Mesendoderm (in vitro differentiated cells): ENCODE measurements around the gene FAM111A.

Source experiments
- DNase-seq: peaks from one replicate; pipeline ENCODE4 v3.0.0; 2013
- H2AK5ac ChIP-seq: 2 replicates; pipeline ENCODE4 v1.6.1; 2013; ENCODE audit warnings: low read length, inconsistent platforms
- H2BK120ac ChIP-seq: 2 replicates; pipeline ENCODE4 v1.6.1; 2013; ENCODE audit warnings: low read depth, mild to moderate bottlenecking, low read length, moderate library complexity, mixed read lengths
- H2BK15ac ChIP-seq: replicated peaks from 2 replicates; pipeline ENCODE4 v1.6.1; 2013; ENCODE audit warnings: low read depth, mild to moderate bottlenecking, moderate library complexity
- H2BK5ac ChIP-seq: 2 replicates; pipeline ENCODE4 v1.6.1; 2013; ENCODE audit warnings: low read length, inconsistent platforms
- H3K18ac ChIP-seq: 2 replicates; pipeline ENCODE4 v1.6.1; 2013; ENCODE audit warnings: mild to moderate bottlenecking, low read length, mixed read lengths
- H3K23ac ChIP-seq: one replicate; pipeline ENCODE4 v1.6.1; 2013; ENCODE audit warnings: low read length
- H3K27ac ChIP-seq: 2 replicates; pipeline ENCODE4 v1.5.1; 2013; ENCODE audit warnings: low read depth, mild to moderate bottlenecking, inconsistent platforms, low read length, moderate library complexity
- H3K27me3 ChIP-seq: 2 replicates; pipeline ENCODE4 v1.6.1; 2013; ENCODE audit warnings: low read length, control low read depth, mild to moderate bottlenecking, inconsistent platforms; ENCODE audit not compliant: insufficient read depth, poor library complexity
- H3K36me3 ChIP-seq: 2 replicates; pipeline ENCODE4 v1.6.1; 2013; ENCODE audit warnings: low read length, inconsistent platforms; ENCODE audit not compliant: control insufficient read depth, insufficient read depth
- H3K4ac ChIP-seq: one replicate; pipeline ENCODE4 v1.6.1; 2013; ENCODE audit warnings: low read depth, mild to moderate bottlenecking, low read length, moderate library complexity
- H3K4me1 ChIP-seq: 2 replicates; pipeline ENCODE4 v1.6.1; 2013; ENCODE audit warnings: low read depth, low read length, inconsistent platforms; ENCODE audit not compliant: control insufficient read depth
- H3K4me2 ChIP-seq: 2 replicates; pipeline ENCODE4 v1.6.1; 2013; ENCODE audit warnings: low read length
- H3K4me3 ChIP-seq: 2 replicates; pipeline ENCODE4 v1.5.1; 2013; ENCODE audit warnings: mild to moderate bottlenecking, low read length
- H3K56ac ChIP-seq: one replicate; pipeline ENCODE4 v1.6.1; 2013; ENCODE audit warnings: low read length
- H3K79me1 ChIP-seq: 2 replicates; pipeline ENCODE4 v1.6.1; 2013; ENCODE audit warnings: low read length, inconsistent platforms
- H3K79me2 ChIP-seq: 2 replicates; pipeline ENCODE4 v1.6.1; 2013; ENCODE audit warnings: mild to moderate bottlenecking, low read length; ENCODE audit not compliant: control insufficient read depth, insufficient read depth
- H3K9ac ChIP-seq: 2 replicates; pipeline ENCODE4 v1.6.1; 2013; ENCODE audit warnings: low read length, inconsistent platforms
- H4K5ac ChIP-seq: one replicate; pipeline ENCODE4 v1.6.1; 2013; ENCODE audit warnings: low read length
- H4K8ac ChIP-seq: one replicate; pipeline ENCODE4 v1.6.1; 2013; ENCODE audit warnings: low read depth, mild to moderate bottlenecking, control low read depth, low read length, moderate library complexity
- WGBS: extraction: QIAGEN DNeasy Blood & Tissue Kit; methylation state at CpG from one replicate; pipeline ENCODE4 v1.1.7; 2013; ENCODE audit warnings: low lambda C conversion rate, missing lambda C conversion rate; ENCODE audit not compliant: insufficient coverage; ENCODE audit errors: extremely low coverage; 5-methylcytosine and 5-hydroxymethylcytosine counted together

Gene FAM111A

DNA sequence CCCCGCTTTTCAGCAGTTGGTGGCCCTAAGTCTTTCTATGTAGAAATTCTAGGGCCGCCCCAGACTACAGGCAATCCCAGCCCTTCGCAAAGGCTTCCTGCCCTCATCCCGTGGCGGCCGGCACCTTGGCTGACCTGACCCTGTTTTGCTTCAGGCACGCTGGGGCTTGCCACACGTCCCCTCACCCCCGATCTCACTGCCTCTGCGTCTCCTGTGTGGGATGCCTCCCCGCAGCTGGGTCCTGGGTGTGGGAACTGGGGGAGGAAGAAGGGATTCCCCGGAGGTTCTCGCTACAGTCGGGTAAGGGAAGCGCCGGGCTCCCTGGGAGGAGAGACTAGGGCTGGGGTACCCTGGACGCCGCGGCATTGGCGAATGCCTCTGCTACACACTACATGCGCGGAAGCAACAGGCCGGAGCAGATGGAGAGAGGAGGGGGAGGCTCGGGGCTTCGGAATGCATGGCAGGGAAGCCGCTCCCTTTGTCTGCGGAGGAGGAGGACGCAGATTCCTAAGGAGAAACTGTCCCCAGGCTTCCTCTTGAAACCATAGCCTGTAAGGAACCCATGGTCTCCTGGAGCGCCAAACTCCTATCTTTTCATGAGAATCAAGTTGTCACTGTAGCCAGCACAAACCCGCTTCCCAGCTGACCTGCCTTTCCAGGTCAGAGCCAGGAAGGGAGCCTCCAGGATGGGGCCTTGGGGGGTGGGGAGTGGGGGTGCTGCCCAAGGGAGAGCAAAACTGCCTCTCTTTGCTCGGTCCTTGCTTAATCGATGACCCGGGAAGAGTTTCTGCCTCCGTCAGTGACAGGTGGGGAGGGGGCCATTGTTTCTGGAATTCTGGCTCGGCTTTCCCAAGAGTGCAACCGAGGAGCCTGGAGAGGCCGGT lies 30.7 kb downstream of the FAM111A start:
- peak overlapping the region; percentile 85 for H3K9ac ChIP-seq
- no peaks in the 10 kb centered on the region for H3K79me2 ChIP-seq
- peak overlapping the region; percentile 66 for H3K23ac ChIP-seq
- peak overlapping the region; percentile 64 for H3K27ac ChIP-seq
- no peak overlapping the region for H3K4ac ChIP-seq
- no peaks in the 10 kb centered on the region for H3K79me1 ChIP-seq
- WGBS = no CpG with 5 or more reads among the region's 37 CpGs
- H4K8ac ChIP-seq = no peak overlapping the region
- H4K5ac ChIP-seq = no peak overlapping the region
- H3K27me3 ChIP-seq = no peaks in the 10 kb centered on the region
- peaks cover 5% of the 10 kb centered on the region for H3K4me1 ChIP-seq
- H3K4me2 ChIP-seq = peak overlapping the region; percentile 100
- H2BK5ac ChIP-seq = no peak overlapping the region
- no peaks in the 10 kb centered on the region for H3K36me3 ChIP-seq
- H3K56ac ChIP-seq = peak overlapping the region; percentile 92
- no peak overlapping the region for H2BK120ac ChIP-seq
- H3K4me3 ChIP-seq = peak overlapping the region; percentile 66
- no peak overlapping the region for H2AK5ac ChIP-seq
- H3K18ac ChIP-seq = peak overlapping the region; percentile 55
- peak; percentile 82 for DNase-seq
- no peak overlapping the region for H2BK15ac ChIP-seq

DNA sequence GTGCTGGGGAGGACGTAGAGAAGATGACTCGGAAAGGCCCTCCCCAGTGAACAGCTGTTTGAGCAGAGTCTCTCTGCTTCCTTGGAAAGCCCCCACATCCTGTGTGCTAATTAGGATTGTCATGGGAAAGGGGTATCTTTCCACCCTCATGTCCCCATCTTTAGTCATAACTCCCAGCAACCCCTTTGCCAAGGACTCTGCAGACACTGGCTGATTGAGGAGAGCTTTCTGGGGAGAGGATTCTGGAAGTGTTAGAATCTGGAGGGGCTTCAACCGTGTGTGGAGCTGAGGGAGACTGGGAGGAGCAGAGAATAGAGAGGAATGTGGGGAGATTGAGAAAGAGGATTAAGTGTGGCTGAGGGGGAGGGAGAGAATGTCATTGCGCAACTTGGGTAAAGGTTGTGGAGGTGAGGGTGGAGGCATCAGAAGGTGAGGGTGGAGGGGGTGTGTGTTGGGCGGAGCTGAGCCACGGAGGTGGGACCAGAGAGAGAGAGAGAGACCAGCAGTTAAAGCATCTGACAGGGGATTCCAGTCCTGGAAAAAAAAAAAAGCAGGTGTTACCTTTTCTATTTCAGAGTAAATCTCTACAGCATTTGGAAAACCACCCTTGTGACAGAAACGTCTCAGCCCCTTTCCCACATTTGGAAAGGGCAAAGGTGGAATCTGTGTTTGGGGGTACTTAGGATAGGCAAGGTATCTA lies 31.5 kb downstream of the FAM111A start:
- Histone ChIP-seq H3K27ac (peak overlapping the region; percentile 64), H3K4ac (no peak overlapping the region), H2BK120ac (no peak overlapping the region), H2BK15ac (no peak overlapping the region), H4K8ac (no peak overlapping the region), H3K4me3 (no peak overlapping the region), H3K36me3 (no peaks in the 10 kb centered on the region), H2BK5ac (no peak overlapping the region), H3K4me2 (peak overlapping the region; percentile 100), H4K5ac (no peak overlapping the region), H3K27me3 (no peaks in the 10 kb centered on the region), H3K79me2 (no peaks in the 10 kb centered on the region), H3K9ac (peak overlapping the region; percentile 85), H3K18ac (peak overlapping the region; percentile 55), H2AK5ac (no peak overlapping the region), H3K23ac (no peak overlapping the region), H3K79me1 (no peaks in the 10 kb centered on the region), H3K56ac (peak overlapping the region; percentile 92), H3K4me1 (peaks cover 5% of the 10 kb centered on the region)
- peak; percentile 92 for DNase-seq
- WGBS = no CpG with 5 or more reads among the region's 7 CpGs

DNA sequence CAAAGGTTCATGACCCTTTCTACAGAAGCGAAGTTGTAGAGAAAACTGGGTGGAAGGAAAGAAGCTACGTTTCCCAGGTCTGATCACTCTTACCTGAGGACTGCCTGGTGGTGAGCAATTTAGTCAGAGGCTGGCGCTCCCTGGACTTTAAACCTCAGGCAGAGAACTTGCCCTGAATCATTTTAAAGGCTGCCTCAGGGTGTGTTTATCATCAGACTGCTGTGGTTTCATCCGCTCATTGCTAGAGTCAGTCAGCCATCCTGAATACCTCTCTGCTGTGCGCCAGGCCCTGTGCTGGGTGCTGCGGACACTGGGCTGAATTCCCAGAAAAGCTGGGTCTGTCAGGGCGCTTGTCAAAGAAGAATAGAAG lies 32.0 kb downstream of the FAM111A start:
- H2BK120ac ChIP-seq = no peak overlapping the region
- no peak overlapping the region for H3K4me3 ChIP-seq
- no peak overlapping the region for H3K18ac ChIP-seq
- H2BK5ac ChIP-seq = no peak overlapping the region
- H3K36me3 ChIP-seq = no peaks in the 10 kb centered on the region
- no peak overlapping the region for H4K8ac ChIP-seq
- peaks cover 5% of the 10 kb centered on the region for H3K4me1 ChIP-seq
- no peak overlapping the region for H2AK5ac ChIP-seq
- no peaks in the 10 kb centered on the region for H3K79me1 ChIP-seq
- H3K79me2 ChIP-seq = no peaks in the 10 kb centered on the region
- H3K23ac ChIP-seq = no peak overlapping the region
- peak overlapping the region; percentile 12 for H3K56ac ChIP-seq
- WGBS = no CpG with 5 or more reads among the region's 7 CpGs
- no peak overlapping the region for H3K27ac ChIP-seq
- no peak overlapping the region for H3K9ac ChIP-seq
- no peak overlapping the region for H3K4me2 ChIP-seq
- no peak overlapping the region for H3K4ac ChIP-seq
- DNase-seq = peak; percentile 25
- H2BK15ac ChIP-seq = no peak overlapping the region
- H3K27me3 ChIP-seq = no peaks in the 10 kb centered on the region
- no peak overlapping the region for H4K5ac ChIP-seq

DNA sequence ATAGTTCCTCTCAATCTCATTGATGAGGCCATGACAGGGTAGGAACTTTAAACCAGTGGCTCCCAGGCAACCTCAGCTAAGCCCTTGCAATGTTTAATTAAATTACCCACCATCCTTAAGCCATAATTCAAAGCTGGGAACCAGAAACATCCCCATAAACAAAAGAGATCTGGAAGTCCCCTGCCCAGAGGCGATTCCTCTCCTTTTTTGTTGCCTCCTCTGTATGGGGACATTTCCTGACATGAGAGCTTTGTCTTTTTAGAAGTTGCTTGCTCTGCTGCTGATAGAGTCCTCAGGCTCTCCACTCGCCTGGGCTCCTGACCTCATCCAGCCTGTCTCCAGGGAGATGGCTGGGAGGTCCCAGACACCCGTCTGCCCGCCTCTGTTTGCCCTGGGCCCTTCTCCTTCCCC lies 32.4 kb downstream of the FAM111A start:
- H3K4ac ChIP-seq = no peak overlapping the region
- peak; percentile 57 for DNase-seq
- H3K79me1 ChIP-seq = no peaks in the 10 kb centered on the region
- H3K79me2 ChIP-seq = no peaks in the 10 kb centered on the region
- H2BK120ac ChIP-seq = no peak overlapping the region
- H3K4me1 ChIP-seq = peaks cover 5% of the 10 kb centered on the region
- WGBS = no CpG with 5 or more reads among the region's 4 CpGs
- no peak overlapping the region for H2BK15ac ChIP-seq
- H3K36me3 ChIP-seq = no peaks in the 10 kb centered on the region
- no peak overlapping the region for H2AK5ac ChIP-seq
- no peaks in the 10 kb centered on the region for H3K27me3 ChIP-seq
- no peak overlapping the region for H3K23ac ChIP-seq
- no peak overlapping the region for H3K18ac ChIP-seq
- no peak overlapping the region for H3K4me2 ChIP-seq
- no peak overlapping the region for H3K4me3 ChIP-seq
- no peak overlapping the region for H4K5ac ChIP-seq
- H3K9ac ChIP-seq = no peak overlapping the region
- no peak overlapping the region for H2BK5ac ChIP-seq
- H3K27ac ChIP-seq = no peak overlapping the region
- H3K56ac ChIP-seq = no peak overlapping the region
- H4K8ac ChIP-seq = no peak overlapping the region

DNA sequence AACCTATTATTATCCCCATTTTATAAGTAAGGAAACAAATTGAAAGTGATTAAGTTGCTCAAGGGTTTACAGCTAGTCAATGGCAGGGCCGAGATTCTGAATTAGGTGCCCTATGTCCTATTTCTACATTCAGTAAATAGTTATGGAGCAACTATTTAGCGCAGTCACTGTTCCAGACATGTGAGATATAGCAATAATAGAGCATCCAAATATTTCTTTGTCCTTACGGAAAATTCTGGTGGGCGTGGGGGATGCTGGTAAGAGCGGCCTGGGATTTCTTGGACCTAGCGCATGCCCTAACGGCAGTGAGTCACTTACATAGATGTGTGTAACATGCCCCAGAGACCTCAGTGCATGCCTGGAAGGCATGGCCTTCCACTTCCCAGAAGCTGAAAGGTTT lies 33.7 kb downstream of the FAM111A start:
- Histone ChIP-seq H3K79me1 (no peaks in the 10 kb centered on the region), H3K4ac (no peak overlapping the region), H3K23ac (no peak overlapping the region), H3K36me3 (no peaks in the 10 kb centered on the region), H3K4me3 (no peak overlapping the region), H3K79me2 (no peaks in the 10 kb centered on the region), H3K4me2 (no peak overlapping the region), H3K27me3 (no peaks in the 10 kb centered on the region), H2BK120ac (no peak overlapping the region), H2BK5ac (no peak overlapping the region), H2AK5ac (no peak overlapping the region), H3K4me1 (peaks cover 5% of the 10 kb centered on the region), H4K5ac (no peak overlapping the region), H3K9ac (no peak overlapping the region), H4K8ac (no peak overlapping the region), H3K27ac (no peak overlapping the region), H3K18ac (no peak overlapping the region), H3K56ac (no peak overlapping the region), H2BK15ac (no peak overlapping the region)
- no CpG with 5 or more reads among the region's 7 CpGs for WGBS
- DNase-seq = no peak
